Stomach (tissue), 9 donors: ENCODE measurements around the gene SMAP1. TPM values are rescaled to one million over a fixed set of nuclear protein-coding genes. Genes with fewer than 3 reads are reported as not detected.
A peak's percentile ranks its signal among the peaks of the same experiment; 100 is the strongest.

Experiments
- DNase-seq, 2 donors: peaks; one replicate each; pipeline versions ENCODE4 v3.0.0 to v3.0.0-alpha.2; 2013 to 2019
- H3K27ac ChIP-seq, 5 donors: fragments of 200-600 bp in 4 of 5; sonication (generic) in 4 of 5; one replicate each; pipeline ENCODE4 v1.5.1; 2013 to 2019; ENCODE audit warnings: mild to moderate bottlenecking in 1 of 5, moderate library complexity in 1 of 5
- H3K27me3 ChIP-seq, 3 donors: fragments of 200-600 bp; sonication (generic); one replicate each; pipeline ENCODE4 v1.5.1; 2017 to 2019; ENCODE audit warnings: mixed run types in 1 of 3
- H3K36me3 ChIP-seq, 4 donors: fragments of 200-600 bp; sonication (generic); 1 replicate in 3 of 4; 2 replicates in 1 of 4; pipeline ENCODE4 v1.5.1; 2016 to 2019
- H3K4me1 ChIP-seq, 4 donors: fragments of 200-600 bp; sonication (generic); one replicate each; pipeline ENCODE4 v1.5.1; 2016 to 2019
- H3K4me3 ChIP-seq, 4 donors: fragments of 200-600 bp; sonication (generic) in 3 of 4; one replicate each; pipeline ENCODE4 v1.5.1; 2016 to 2019; ENCODE audit warnings: mild to moderate bottlenecking in 1 of 4
- H3K9me3 ChIP-seq, 4 donors: fragments of 200-600 bp; sonication (generic); one replicate each; pipeline ENCODE4 v1.5.1; 2016 to 2019
- CTCF ChIP-seq, 7 experiments: fragments of 450-650 bp in 4 of 7; fragments of 200-600 bp in 3 of 7; sonication (generic) in 3 of 7; IDR thresholded peaks; one replicate each; pipeline ENCODE4 v1.5.1; 2016 to 2019; ENCODE audit warnings: antibody characterized with exemption in 7 of 7, control low read depth in 2 of 7, mild to moderate bottlenecking in 1 of 7
- EP300 ChIP-seq: sonication (generic); formaldehyde crosslinking; IDR thresholded peaks from one replicate; pipeline ENCODE4 v1.6.1; 2017; ENCODE audit warnings: antibody characterized with exemption
- POLR2A ChIP-seq, 4 donors: fragments of 450-650 bp; IDR thresholded peaks; one replicate each; pipeline ENCODE4 v1.6.1; 2016; ENCODE audit warnings: antibody characterized with exemption in 4 of 4, control low read depth in 2 of 4, mild to moderate bottlenecking in 1 of 4, moderate library complexity in 1 of 4
- POLR2AphosphoS5 ChIP-seq, 3 donors: sonication (generic); formaldehyde crosslinking; IDR thresholded peaks; one replicate each; pipeline ENCODE4 v1.6.1; 2016; ENCODE audit warnings: antibody characterized with exemption in 3 of 3
- WGBS, 5 donors: extraction: QIAGEN DNeasy Blood & Tissue Kit in 3 of 5; methylation state at CpG; one replicate each; pipeline versions ENCODE4 v1.1.5 to v1.1.7; 2013 to 2018; 5-methylcytosine and 5-hydroxymethylcytosine counted together
- intact Hi-C: fragments of 100-400 bp; cut with DNase I; formaldehyde crosslinking; loops from one replicate; pipeline ENCODE4 v1.15.1; 2023; ENCODE audit warnings: low total_unique reads
- polyA plus RNA-seq, 3 donors: library from polyadenylated mRNA; stranded (reverse); fragments of 200-250 nt; gene quantifications; one replicate each; pipeline ENCODE4 v1.2.3, GENCODE V29; 2013
- total RNA-seq, 5 donors: library from RNA; depleted of rRNA; stranded (reverse); fragments of >200 nt; gene quantifications; one replicate each; pipeline versions ENCODE4 v1.1.0 to v1.2.3, GENCODE V29; 2014 to 2016
- donor health status: healthy with polysubstance abuse.
- donor health status: Bipolar disorder and iron deficiency.
- donor health status: healthy.

The SMAP1 gene
- total and polyA plus RNA-seq, 8 donors, result 13.4 to 65.3 (median 25.4) TPM

- intact Hi-C loops, result no loop called here
- no peak for DNase-seq
- peaks cover 0 to 21% (median 4%) of the 10 kb centered on the region in 4 donors for H3K36me3 ChIP-seq
- 81 to 93% (median 84%) methylated on average over 2 of the region's 2 CpGs for WGBS, 5 donors
- H3K4me3 ChIP-seq, result no peak overlapping the region
- H3K27me3 ChIP-seq, result no peaks in the 10 kb centered on the region
- H3K27ac ChIP-seq, result no peak overlapping the region
- peaks cover 0 to 3% (median 0%) of the 10 kb centered on the region in 4 donors for H3K4me1 ChIP-seq
- TF ChIP-seq POLR2A (IDR thresholded peaks at IDR 0.05) (no peak), EP300 (no peak), POLR2AphosphoS5 (IDR thresholded peaks at IDR 0.05) (no peak), CTCF (IDR thresholded peaks at IDR 0.05) (no peak)
- no peaks in the 10 kb centered on the region for H3K9me3 ChIP-seq
These were observed 171.2 kb downstream of the SMAP1 start for GRCh38 chr6:70838907-70839285.

- Histone ChIP-seq H3K36me3 (peaks cover 0 to 21% (median 4%) of the 10 kb centered on the region in 4 donors), H3K4me1 (no peaks in the 10 kb centered on the region), H3K4me3 (no peak overlapping the region), H3K27ac (no peak overlapping the region), H3K27me3 (no peaks in the 10 kb centered on the region), H3K9me3 (no peaks in the 10 kb centered on the region)
- TF ChIP-seq POLR2A (IDR thresholded peaks at IDR 0.05), result no peak
- no peak for TF ChIP-seq CTCF (IDR thresholded peaks at IDR 0.05)
- TF ChIP-seq POLR2AphosphoS5 (IDR thresholded peaks at IDR 0.05), result no peak
- TF ChIP-seq EP300, result no peak
- intact Hi-C loops, result no loop called here
- DNase-seq, result peak in 1 of 2 donors; percentile 9
- 92 to 97% (median 96%) methylated on average over 7 of the region's 7 CpGs for WGBS, 5 donors
These were observed 171.9 kb downstream of the SMAP1 start for GRCh38 chr6:70839286-70840266.

- Histone ChIP-seq H3K27ac (no peak overlapping the region), H3K4me1 (no peaks in the 10 kb centered on the region), H3K4me3 (no peak overlapping the region), H3K9me3 (no peaks in the 10 kb centered on the region), H3K36me3 (peaks cover 0 to 27% (median 4%) of the 10 kb centered on the region in 4 donors), H3K27me3 (no peaks in the 10 kb centered on the region)
- intact Hi-C loops, result no loop called here
- TF ChIP-seq POLR2A (IDR thresholded peaks at IDR 0.05), result no peak
- no peak for TF ChIP-seq EP300
- no peak for TF ChIP-seq CTCF (IDR thresholded peaks at IDR 0.05)
- TF ChIP-seq POLR2AphosphoS5 (IDR thresholded peaks at IDR 0.05), result no peak
- 96 to 98% (median 96%) methylated on average over 8 of the region's 8 CpGs for WGBS, 5 donors
- DNase-seq, result no peak
These were observed 173.4 kb downstream of the SMAP1 start for GRCh38 chr6:70841112-70841511.

GRCh38 chr6:70842541-70842940, 174.9 kb downstream of the SMAP1 start:
- Histone ChIP-seq H3K27ac (no peak overlapping the region), H3K4me3 (no peak overlapping the region), H3K36me3 (peaks cover 0 to 27% (median 9%) of the 10 kb centered on the region in 4 donors), H3K4me1 (no peaks in the 10 kb centered on the region), H3K27me3 (no peaks in the 10 kb centered on the region), H3K9me3 (no peaks in the 10 kb centered on the region)
- no peak for TF ChIP-seq POLR2A (IDR thresholded peaks at IDR 0.05)
- no peak for TF ChIP-seq CTCF (IDR thresholded peaks at IDR 0.05)
- TF ChIP-seq POLR2AphosphoS5 (IDR thresholded peaks at IDR 0.05), result no peak
- TF ChIP-seq EP300, result no peak
- intact Hi-C loops, result no loop called here
- 93 to 96% (median 95%) methylated on average over 8 of the region's 8 CpGs for WGBS, 5 donors
- DNase-seq, result no peak
